Activated naive CD4-positive, alpha-beta T cell treated with anti-CD3 and anti-CD28 coated beads, Interleukin-2, amount 10 ng/mL, durations not matched to agents 5 hours and 36 hours (primary cell): ENCODE measurements around the gene ADCY7. TPM values are rescaled to one million over a fixed set of nuclear protein-coding genes. Genes with fewer than 3 reads are reported as not detected.

Experiments used
- microRNA-seq: library from miRNA; unstranded; fragments of <30 nt; microRNA quantifications from one replicate; pipeline ENCODE4 v1.2.0, GENCODE V29; 2022; ENCODE audit warnings: borderline microRNAs expressed, borderline replicate concordance
- total RNA-seq, 2 experiments: library from RNA; stranded (reverse); gene quantifications; one replicate each; pipeline ENCODE4 v1.2.3, GENCODE V29; 2021

The ADCY7 gene
- total RNA-seq: 100 to 1,000 TPM; 221 to 226 TPM

DNA sequence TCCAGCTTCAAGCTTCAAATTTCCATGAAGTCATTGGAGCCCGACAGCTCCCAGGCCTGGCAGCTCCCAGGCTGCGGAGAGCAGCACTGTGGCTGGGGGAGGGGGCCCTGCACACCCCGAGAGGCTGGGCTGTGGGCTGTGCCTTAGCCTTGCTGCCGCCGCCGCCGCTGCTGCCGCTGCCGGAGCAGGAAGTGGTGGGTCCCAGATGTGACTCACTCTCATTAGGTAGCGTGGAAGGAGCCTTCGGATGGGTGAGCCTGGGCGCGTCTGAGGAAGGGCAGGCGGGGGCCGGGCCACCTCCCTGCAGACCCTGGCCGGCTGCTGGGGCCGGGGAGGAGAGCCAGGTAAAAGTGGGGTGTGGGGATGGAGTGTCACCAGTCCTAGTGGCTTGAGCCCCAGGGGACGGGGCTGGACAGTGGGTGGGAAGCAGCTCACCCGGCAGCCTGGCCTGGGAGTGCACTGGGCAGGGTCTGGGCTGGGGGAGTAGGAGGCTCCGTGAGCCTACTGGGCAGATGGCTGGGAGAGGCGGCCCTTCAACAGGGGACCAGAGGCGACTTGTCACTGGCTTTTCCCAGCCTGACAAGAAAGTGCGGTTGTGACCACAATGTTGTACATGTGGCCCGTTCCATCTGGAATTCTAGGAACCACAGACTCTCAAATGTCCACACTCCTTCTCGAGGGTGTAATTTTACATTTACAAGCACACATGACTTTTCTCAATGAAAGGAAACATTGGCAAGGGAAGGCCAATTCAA is at the start of gene ADCY7:
Gene ADCY7, plus strand, starts transcription at position 215 of the 755 bp plus-strand sequence. CDS start 21,629 bp downstream, outside the sequence.

Small RNA genes lying within 50 kb of the gene (microRNA-seq; reads per million reads assigned to microRNA genes)
- not detected for gene MIR6771

Other genes starting within 250 kb of the ADCY7 start
- 10 to 100 TPM; 21.4 to 22.1 TPM for gene CNEP1R1, start 241.3 kb upstream of the ADCY7 start, total RNA-seq
- 10 to 100 TPM; 23.4 to 28.0 TPM for gene HEATR3, start 200.6 kb upstream of the ADCY7 start, total RNA-seq
- gene TENT4B, start 113.2 kb upstream of the ADCY7 start, total RNA-seq: 10 to 100 TPM; 17.2 to 17.7 TPM
- 10 to 100 TPM; 79.9 to 87.4 TPM for gene BRD7, start 102.4 kb downstream of the ADCY7 start, total RNA-seq